ENCODE measurements around the gene TPRKB.
"Not testable (repeated sequence)": the region's sequence is repeated elsewhere in the genome, so short reads cannot be mapped to it uniquely, and the experiment has no call there.

TPRKB gene

DNA sequence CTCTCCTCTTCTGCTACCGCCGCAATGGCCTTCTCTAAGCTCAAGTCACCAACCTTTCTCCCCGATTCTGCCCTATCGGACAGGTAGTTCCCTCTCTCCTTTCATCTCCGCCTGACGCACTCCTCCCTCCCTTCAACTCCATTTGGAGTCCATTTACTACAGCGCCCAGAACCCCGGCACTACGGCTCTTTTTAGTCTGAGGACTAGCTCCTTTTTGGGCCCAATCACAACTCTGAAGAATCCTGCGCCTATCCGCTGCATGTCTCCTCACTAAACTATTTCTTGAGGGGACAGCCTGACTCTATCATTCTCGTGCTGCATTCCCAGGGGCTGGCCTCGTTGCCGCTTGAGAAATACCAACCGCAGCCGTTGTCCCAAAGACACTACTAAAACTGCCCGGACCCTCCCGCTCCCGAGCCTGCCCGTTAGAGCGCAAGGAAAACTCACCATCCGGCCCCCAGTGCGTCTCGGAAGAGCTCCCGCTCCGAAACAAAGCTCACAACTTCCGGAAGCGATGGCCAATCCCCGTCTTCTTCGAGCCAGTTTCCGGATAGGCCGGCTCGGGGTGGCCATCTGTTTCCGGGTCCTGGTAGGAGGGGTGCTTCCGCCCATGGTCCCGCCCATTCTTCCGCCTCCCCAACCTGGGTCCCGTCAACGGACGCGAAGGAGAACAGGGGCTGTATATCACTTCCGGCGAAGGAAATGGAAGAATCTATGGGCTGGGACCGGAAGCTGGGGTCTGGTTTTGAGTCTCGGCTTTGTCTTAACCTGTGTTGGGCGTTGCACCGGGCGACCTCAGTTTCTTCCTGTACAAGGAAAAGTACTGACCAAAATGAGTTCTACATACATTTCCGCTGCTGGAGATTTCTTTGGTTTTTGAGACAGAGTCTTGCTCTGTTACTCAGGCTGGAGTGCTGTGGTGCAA is at the start of gene TPRKB:
Gene TPRKB (minus strand): TSS at position 491 of the 925 bp plus-strand sequence. CDS start 2,776 bp downstream, outside the sequence.
- TF ChIP-seq, protein P1, sequence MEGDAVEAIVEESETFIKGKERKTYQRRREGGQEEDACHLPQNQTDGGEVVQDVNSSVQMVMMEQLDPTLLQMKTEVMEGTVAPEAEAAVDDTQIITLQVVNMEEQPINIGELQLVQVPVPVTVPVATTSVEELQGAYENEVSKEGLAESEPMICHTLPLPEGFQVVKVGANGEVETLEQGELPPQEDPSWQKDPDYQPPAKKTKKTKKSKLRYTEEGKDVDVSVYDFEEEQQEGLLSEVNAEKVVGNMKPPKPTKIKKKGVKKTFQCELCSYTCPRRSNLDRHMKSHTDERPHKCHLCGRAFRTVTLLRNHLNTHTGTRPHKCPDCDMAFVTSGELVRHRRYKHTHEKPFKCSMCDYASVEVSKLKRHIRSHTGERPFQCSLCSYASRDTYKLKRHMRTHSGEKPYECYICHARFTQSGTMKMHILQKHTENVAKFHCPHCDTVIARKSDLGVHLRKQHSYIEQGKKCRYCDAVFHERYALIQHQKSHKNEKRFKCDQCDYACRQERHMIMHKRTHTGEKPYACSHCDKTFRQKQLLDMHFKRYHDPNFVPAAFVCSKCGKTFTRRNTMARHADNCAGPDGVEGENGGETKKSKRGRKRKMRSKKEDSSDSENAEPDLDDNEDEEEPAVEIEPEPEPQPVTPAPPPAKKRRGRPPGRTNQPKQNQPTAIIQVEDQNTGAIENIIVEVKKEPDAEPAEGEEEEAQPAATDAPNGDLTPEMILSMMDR (IDR thresholded peaks at IDR 0.05; ENCODE audit: borderline replicate concordance, extremely low read depth, low read length, poor library complexity, severe bottlenecking), result no peak
- no peak for TF ChIP-seq EZH2 (IDR thresholded peaks at IDR 0.05; ENCODE audit: borderline replicate concordance, low read depth, low read length, severe bottlenecking)
- Histone ChIP-seq H4K20me1 (ENCODE audit: insufficient read depth, low read length) (no peaks in the 10 kb centered on the region), H3K27me3 (ENCODE audit: insufficient read depth, low read length, poor library complexity) (no peaks in the 10 kb centered on the region), H2AFZ (ENCODE audit: low read depth, low read length) (peak within 1 kb of the TSS; percentile 92), H3K4me3 (ENCODE audit: low read depth in 1 of 2, low read length in 2 of 2) (peak within 1 kb of the TSS; percentile 62 to 94), H3K9me3 (ENCODE audit: insufficient read depth, low read length, severe bottlenecking) (no peaks in the 10 kb centered on the region), H3K79me2 (ENCODE audit: insufficient read depth, low read length) (peaks cover 32% of the 10 kb centered on the region), H3K27ac (ENCODE audit: low read length) (peak within 1 kb of the TSS; percentile 83), H3K9ac (ENCODE audit: low read depth, low read length) (peak within 1 kb of the TSS; percentile 70), H3K36me3 (ENCODE audit: insufficient read depth, low read length) (peaks cover 23% of the 10 kb centered on the region), H3K4me2 (ENCODE audit: insufficient read depth, low read length) (peak within 1 kb of the TSS; percentile 87), H3K4me1 (ENCODE audit: insufficient read depth, low read length) (peaks cover 25% of the 10 kb centered on the region)
- ATAC-seq (ENCODE audit: insufficient read depth, low read depth) (peak; percentile 98), DNase-seq (peak; percentile 97)

DNA sequence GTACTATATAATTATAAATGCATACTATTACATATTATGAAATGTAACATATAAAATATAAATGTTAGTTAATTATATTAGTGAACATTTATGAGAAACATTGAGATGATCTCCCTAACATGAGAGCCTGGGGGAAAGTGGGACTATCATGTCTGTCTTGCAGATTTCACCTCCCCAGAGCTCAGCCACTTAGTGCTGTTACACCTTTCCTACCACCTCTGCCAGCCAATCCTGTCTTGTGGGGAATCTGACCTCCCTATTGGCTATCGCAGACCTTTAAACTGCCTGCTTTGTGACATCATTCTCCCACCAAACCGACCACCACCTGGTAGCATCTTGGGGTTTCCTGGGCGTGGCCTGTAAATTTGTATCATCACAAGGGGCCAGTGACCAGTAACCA is 46.7 kb upstream of the TPRKB start, which contains the start of gene C2orf78:
Gene C2orf78 (plus strand): TSS at position 301 of the 400 bp plus-strand sequence. CDS start 127 bp downstream, outside the sequence.
- not testable (repeated sequence) for H3K9ac ChIP-seq (ENCODE audit: low read depth, low read length); H4K20me1 ChIP-seq (ENCODE audit: insufficient read depth, low read length); H3K9me3 ChIP-seq (ENCODE audit: insufficient read depth, low read length, severe bottlenecking); H3K27me3 ChIP-seq (ENCODE audit: insufficient read depth, low read length, poor library complexity); DNase-seq; H3K4me2 ChIP-seq (ENCODE audit: insufficient read depth, low read length); ATAC-seq (ENCODE audit: insufficient read depth, low read depth); H3K36me3 ChIP-seq (ENCODE audit: insufficient read depth, low read length); H3K27ac ChIP-seq (ENCODE audit: low read length); H3K4me3 ChIP-seq (ENCODE audit: low read depth in 1 of 2, low read length in 2 of 2)
- H3K79me2 ChIP-seq (ENCODE audit: insufficient read depth, low read length), result peaks cover 10% of the 10 kb centered on the region
- H2AFZ ChIP-seq (ENCODE audit: low read depth, low read length), result 0 out of 2 replicates have a peak within 1 kb of the TSS, but pooled peaks have one; percentile 25
- H3K4me1 ChIP-seq (ENCODE audit: insufficient read depth, low read length), result peaks cover 13% of the 10 kb centered on the region

DNA sequence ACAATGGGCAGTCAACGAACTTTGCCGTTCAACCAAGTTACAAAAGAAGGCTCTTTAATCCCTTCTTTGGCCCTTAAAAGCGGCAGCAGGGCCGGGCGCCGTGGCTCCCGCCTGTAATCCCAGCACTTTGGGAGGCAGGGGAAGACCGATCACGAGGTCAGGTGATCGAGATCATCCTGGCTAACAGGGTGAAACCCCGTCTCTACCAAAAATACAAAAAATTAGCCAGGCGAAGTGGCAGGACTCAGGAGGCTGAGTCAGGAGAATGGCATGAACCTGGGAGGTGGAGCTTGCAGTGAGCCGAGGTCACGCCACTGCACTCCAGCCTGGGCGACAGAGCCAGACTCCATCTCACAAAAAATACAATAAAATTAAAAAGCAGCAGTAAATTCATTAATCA is 46.3 kb upstream of the TPRKB start:
- not testable (repeated sequence) for H3K4me3 ChIP-seq (ENCODE audit: low read depth in 1 of 2, low read length in 2 of 2); H4K20me1 ChIP-seq (ENCODE audit: insufficient read depth, low read length); H3K4me2 ChIP-seq (ENCODE audit: insufficient read depth, low read length); H3K9me3 ChIP-seq (ENCODE audit: insufficient read depth, low read length, severe bottlenecking); H3K36me3 ChIP-seq (ENCODE audit: insufficient read depth, low read length); DNase-seq; H3K27ac ChIP-seq (ENCODE audit: low read length); H3K27me3 ChIP-seq (ENCODE audit: insufficient read depth, low read length, poor library complexity); H3K9ac ChIP-seq (ENCODE audit: low read depth, low read length); ATAC-seq (ENCODE audit: insufficient read depth, low read depth)
- Histone ChIP-seq H2AFZ (ENCODE audit: low read depth, low read length) (0 out of 2 replicates have a peak overlapping the region, but pooled peaks have one; percentile 25), H3K4me1 (ENCODE audit: insufficient read depth, low read length) (peaks cover 17% of the 10 kb centered on the region), H3K79me2 (ENCODE audit: insufficient read depth, low read length) (peaks cover 15% of the 10 kb centered on the region)

DNA sequence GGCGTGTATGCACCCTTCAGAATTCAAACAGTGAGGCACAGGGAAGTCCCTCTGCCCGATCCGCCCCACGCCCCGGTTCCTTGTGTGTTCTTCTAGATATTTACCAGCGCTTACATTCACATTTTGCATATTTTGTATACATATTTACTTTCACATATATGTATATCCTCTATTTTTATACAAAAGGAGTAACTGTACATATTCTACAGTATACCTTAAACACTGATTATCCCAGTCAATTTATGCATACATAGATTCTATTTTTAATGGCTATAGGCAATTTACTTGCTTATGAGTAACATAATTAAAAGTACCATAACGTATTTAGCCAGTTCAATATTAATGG is 43.1 kb upstream of the TPRKB start:
- Histone ChIP-seq H3K4me3 (ENCODE audit: low read depth in 1 of 2, low read length in 2 of 2) (peak overlapping the region; percentile 68 to 84; a peak in 3 of 4 replicates), H3K9ac (ENCODE audit: low read depth, low read length) (peak overlapping the region; percentile 74)
- TF ChIP-seq, protein P1 (IDR thresholded peaks at IDR 0.05; ENCODE audit: borderline replicate concordance, extremely low read depth, low read length, poor library complexity, severe bottlenecking), result no peak
- TF ChIP-seq EZH2 (IDR thresholded peaks at IDR 0.05; ENCODE audit: borderline replicate concordance, low read depth, low read length, severe bottlenecking), result no peak

More for the DNA sequence above, 43.1 kb upstream of the TPRKB start:
- Histone ChIP-seq H3K27ac (ENCODE audit: low read length) (0 out of 2 replicates have a peak overlapping the region, but pooled peaks have one; percentile 16), H3K79me2 (ENCODE audit: insufficient read depth, low read length) (peaks cover 31% of the 10 kb centered on the region), H2AFZ (ENCODE audit: low read depth, low read length) (peak overlapping the region; percentile 95), H3K9me3 (ENCODE audit: insufficient read depth, low read length, severe bottlenecking) (no peaks in the 10 kb centered on the region), H4K20me1 (ENCODE audit: insufficient read depth, low read length) (no peaks in the 10 kb centered on the region), H3K4me2 (ENCODE audit: insufficient read depth, low read length) (peak overlapping the region; percentile 76), H3K27me3 (ENCODE audit: insufficient read depth, low read length, poor library complexity) (peaks cover 2% of the 10 kb centered on the region), H3K36me3 (ENCODE audit: insufficient read depth, low read length) (peaks cover 19% of the 10 kb centered on the region), H3K4me1 (ENCODE audit: insufficient read depth, low read length) (peaks cover 27% of the 10 kb centered on the region)
- no peak for DNase-seq
- ATAC-seq (ENCODE audit: insufficient read depth, low read depth), result no peak
